OCI-M2 (cell line): ENCODE results near the gene KIF13A.
"Not testable (repeated sequence)": the region's sequence is repeated elsewhere in the genome, so short reads cannot be mapped to it uniquely, and the experiment has no call there.

Source experiments
- DNase-seq: peaks from one replicate; lab custom pipeline; 2025; ENCODE audit not compliant: unreplicated experiment; lab: John Stamatoyannopoulos, UW

The KIF13A gene

DNA sequence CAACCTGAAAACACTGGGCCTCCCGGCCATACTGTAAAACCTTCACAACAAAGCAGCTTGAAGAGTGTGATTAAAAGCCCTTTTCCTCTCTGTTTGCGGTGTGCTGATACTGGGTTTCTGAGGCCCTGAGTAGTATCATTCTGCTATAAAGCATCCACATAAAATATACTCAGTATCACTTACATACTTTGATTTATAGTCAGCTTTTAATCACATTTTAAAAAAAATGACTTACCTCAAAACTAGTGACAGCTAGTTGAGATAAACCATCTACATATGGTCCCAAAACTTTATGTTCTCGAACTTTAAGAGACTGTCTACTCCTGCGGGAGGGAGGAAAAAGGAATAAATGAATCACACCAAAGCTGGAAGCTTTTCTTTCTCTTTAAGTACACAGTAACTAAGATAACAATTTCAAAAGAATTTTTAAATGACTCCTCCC is 135.7 kb downstream of the KIF13A start:
- no peak for DNase-seq

- no peak for DNase-seq
Observed at GRCh38 chr6:17851001-17851719, 136.3 kb downstream of the KIF13A start.

GRCh38 chr6:17850281-17850680 is 137.2 kb downstream of the KIF13A start:
- DNase-seq = no peak

DNA sequence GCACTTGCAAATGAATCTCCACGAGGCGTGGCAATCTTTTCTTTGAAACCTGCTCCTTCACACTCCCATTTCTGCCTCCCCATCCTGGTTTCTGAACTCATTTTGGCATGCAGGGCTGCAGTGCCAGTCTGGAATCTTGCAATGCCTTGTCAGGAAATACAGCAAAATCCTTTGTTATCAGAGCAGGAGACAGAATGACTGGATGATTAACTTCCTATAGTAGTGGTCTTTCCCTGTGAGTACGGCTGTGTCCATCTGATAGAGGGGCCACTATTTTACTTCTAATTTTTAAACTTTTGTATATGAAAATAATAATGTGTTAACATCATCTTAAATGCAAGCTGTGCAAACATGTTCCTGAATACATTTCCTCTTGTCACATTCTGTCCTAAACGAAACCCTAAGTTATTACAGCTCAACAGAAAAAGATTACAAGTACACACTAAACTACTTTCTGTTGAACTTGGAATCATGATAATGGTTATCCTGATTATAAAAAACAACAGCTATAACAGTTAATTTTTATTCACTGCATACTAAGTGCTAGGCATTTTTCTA is 140.2 kb downstream of the KIF13A start:
- DNase-seq = no peak

- no peak for DNase-seq
Observed at GRCh38 chr6:17846762-17847161, 140.7 kb downstream of the KIF13A start.

DNA sequence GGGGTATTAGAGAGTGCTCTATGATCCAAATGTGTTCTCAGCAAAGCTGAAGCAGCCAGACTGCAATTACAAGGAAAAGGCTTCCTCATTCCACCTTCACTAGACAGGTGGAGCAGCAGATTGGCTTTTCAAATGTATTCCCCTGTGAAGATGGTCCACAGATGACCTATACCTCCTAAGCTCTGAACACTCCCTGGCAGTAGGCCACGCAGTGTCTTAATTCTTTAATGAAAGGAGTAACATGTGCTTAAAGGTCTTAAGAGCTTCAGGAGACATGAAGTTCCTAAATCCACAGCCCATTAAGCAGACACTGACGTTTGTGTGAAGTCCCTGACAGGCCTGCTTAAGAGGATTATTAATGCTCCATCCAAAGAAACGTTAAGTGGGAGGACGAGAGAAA is 141.8 kb downstream of the KIF13A start:
- DNase-seq = no peak

- DNase-seq = not testable (repeated sequence)
Observed at GRCh38 chr6:17844967-17845366, 142.5 kb downstream of the KIF13A start.

DNA sequence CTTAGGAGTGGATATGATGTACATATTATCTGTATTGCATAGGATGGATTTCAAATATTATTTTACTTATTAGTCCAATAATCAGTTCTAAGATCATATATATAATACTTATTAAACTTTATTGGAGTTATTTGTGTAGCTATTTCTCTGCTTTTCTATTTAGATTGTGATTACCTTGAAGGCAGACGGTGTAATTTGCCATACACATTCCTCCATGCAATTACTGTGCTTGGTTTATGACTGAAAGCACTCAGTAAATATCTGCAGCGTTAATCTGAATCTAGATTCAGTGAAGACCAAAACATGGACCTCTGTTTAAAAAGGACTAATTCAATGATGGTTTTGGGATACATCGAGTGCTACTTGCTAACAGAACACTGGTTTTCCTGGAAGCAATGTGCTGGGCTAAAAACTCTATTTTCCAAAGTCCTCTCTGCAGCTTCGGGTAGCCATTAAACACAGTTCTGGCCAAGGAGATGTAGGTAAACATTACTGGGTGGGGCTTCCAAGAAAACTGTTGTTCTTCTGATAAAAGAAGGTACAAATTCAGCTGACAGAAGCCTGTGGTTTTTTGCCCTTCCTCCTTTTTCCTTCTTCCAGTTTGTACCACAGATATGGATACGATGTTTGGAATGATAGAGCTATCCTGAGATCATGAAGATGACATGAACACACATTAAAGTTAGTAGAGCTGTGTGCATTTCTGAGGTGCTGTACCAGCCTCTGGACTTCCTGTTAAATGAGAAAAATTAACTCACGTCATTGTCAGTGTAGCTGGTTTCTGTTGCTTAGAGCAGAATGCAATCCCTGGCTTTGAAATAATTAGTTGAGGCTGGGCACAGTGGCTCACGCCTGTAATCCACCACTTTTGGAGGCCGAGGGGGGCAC is 144.3 kb downstream of the KIF13A start:
- DNase-seq = no peak

- no peak for DNase-seq
Observed at GRCh38 chr6:17842014-17842776, 145.2 kb downstream of the KIF13A start.

DNA sequence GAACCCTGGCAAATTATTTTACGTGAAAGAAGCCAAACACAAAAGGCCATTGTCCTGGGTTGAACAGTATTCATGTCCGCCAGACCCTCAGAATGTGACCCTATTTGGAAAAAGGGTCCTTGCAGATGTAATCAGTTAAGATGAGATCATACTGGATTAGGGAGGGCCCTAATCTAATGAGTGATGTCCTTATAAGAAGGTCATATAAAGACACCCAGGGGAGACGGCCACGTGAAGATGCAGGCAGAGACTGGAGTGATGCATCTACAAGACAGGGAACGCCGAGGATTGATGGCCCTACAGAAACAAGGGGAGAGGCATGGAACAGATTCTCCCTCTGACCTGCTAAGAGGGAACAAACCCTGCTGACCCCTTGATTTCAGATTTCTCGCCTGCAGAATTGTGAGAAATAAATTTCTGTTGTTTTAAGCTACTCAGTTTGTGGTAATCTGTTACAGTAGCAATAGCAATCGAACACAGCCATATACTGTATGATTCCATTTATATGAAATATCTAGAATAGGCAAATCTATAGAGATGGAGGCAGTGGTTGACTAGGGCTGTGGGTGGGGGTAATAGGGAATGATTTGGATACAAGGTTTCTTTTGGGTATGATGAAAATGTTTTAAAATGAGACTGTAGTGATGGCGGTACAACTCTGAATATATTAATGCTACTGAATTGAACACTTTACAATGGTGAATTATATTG is 147.8 kb downstream of the KIF13A start:
- no peak for DNase-seq

GRCh38 chr6:17836293-17836692 is 151.1 kb downstream of the KIF13A start:
- DNase-seq = no peak

DNA sequence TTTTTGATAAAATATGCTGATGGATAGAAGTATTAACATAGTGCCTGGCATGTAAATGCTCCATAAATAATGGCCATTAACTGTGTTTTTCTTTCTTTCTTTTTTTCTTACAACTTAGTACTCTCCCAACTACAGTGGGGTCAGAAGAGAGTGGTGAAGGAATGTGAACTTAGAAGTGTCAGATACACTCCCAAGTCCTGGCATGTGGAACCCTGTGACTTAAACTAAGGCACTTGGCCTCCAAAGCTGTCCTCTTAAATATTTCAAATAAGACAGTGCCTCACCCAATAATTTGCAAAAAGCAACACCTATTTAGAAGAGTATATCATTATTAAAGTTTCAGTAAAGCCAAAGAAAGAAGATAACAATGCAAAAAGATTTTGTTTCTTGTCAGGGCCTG is 151.7 kb downstream of the KIF13A start:
- no peak for DNase-seq

- DNase-seq = no peak
Observed at GRCh38 chr6:17831135-17831534, 156.3 kb downstream of the KIF13A start.

GRCh38 chr6:17829905-17830304 is 157.5 kb downstream of the KIF13A start:
- no peak for DNase-seq

GRCh38 chr6:17828149-17828548 is 159.3 kb downstream of the KIF13A start:
- DNase-seq = no peak

DNA sequence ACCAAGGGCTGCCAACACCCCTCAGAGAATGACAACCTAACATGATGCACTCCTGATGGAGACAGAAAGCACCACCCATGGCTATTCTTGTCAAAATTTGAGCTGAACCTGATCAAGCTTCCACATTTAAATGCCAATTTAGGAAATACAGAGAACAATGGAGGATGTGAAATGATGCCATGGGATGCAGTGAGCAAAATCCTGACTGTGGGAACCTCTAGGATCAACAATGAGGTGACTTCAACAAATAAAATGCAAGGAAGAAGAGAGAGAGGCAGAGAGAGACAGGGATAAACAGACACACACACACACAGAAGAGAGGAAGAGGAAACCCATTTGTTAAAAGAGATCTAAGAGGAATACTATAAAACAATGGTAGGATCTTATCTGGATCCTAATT is 161.1 kb downstream of the KIF13A start:
- no peak for DNase-seq

- no peak for DNase-seq
Observed at GRCh38 chr6:17820055-17820454, 167.4 kb downstream of the KIF13A start.

- DNase-seq = no peak
Observed at GRCh38 chr6:17817763-17818162, 169.7 kb downstream of the KIF13A start.

DNA sequence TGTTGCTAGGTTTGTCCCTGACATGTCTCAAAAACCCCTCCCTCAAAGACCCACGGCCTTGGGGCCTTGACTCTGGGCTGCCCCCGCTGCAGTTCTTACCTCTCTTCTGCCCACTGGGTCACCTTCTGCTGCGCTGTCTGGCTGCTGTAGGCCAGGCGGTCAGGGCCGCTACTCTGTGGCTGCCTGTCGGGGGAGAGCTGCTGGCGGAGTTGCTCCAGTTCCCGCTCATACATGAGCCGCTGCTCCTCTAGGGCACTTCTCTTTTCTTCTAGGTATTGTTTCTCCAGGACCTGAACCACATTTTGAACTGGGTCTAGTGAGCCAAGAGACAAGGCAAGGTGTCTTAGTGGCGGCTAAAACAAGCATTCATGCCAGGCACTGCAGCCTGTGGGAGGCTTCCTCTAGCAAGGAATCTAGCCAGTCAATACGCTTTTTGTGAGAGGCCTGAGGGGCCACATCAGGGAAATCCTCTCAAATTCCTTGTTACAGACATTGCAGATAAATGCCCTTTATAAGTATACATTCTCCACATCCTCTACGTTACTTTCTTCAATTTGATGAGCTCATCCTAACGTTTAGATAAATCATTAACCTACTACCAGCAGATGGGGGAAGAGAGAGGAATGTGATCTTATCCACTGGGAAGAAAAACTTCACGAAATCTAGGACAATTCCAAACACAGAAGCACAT is 170.4 kb downstream of the KIF13A start:
- DNase-seq = no peak

DNA sequence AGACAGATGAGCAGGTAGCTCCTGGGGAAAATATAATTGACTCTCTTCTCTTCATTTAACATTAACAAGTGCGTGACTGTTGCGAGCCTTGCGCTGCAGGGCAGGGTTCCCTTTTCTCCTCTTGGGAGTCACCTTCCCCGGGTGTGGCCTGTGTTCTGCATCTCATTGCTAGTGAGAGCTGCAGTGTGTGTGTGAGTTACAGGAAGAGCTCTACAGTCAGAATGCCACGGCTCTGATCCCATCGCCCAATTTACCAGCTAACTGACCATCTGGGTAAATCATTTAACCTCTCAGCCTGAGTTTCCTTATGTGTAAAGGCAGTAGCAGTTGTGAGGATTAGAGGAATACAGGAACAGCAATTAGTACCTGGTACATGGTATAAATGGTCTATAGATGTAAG is 173.9 kb downstream of the KIF13A start:
- DNase-seq = no peak
